Liver (tissue), 2 donors: ENCODE measurements around the gene BTAF1.

Experiments
- CTCF ChIP-seq: fragments of 150-350 bp; IDR thresholded peaks from 2 replicates; pipeline ENCODE4 v1.5.1; 2017; ENCODE audit warnings: improper control_type of control experiment, low read depth, low read length; ENCODE audit not compliant: missing input control
- YY1 ChIP-seq: IDR thresholded peaks from 2 replicates; pipeline ENCODE4 v1.6.1; 2016; ENCODE audit warnings: antibody characterized with exemption, mild to moderate bottlenecking
- donor health status: healthy.

DNA sequence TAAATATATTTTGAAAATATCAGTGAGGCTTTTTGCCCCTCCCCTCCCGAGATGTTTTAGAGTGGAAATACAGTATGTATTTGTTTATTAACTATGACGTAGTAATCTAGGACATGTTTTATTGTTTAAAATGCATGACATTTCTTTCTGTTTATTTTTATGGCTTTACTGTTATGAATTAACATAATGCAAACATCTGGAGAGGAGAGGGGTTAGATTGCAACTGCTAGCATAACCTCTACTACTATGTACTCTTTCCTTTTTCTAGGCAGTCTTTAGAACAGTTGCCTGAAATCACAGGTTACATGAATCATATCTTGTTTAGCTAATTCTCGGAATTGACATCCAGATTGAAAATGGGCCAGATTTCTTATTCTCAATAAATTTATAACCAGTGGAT is 7.4 kb downstream of the BTAF1 start:
- no peak for TF ChIP-seq YY1
- no peak for TF ChIP-seq CTCF
